Endothelial cell of umbilical vein (primary cell): Measurements from ENCODE around the gene KIF6. TPM values are rescaled to one million over a fixed set of nuclear protein-coding genes. Genes with fewer than 3 reads are reported as not detected.

Experiments used
- BruUV-seq: library from RNA; stranded (reverse); fragments of 400-500 nt; replicated peaks from 2 replicates; lab custom pipeline; 2021; lab: Mats Ljungman, UMichigan
- CTCF ChIA-PET: fragments of 300-600, 350-600 bp; sonication (Branson Sonifier 250); formaldehyde crosslinking; loops from one replicate; lab custom pipeline; 2021; ENCODE audit warnings: antibody characterized with exemption, inconsistent platforms; lab: Charles Lee
- POLR2A ChIA-PET: fragments of 300-600, 350-600 bp; sonication (Branson Sonifier 250); formaldehyde crosslinking; loops from one replicate; lab custom pipeline; 2021; ENCODE audit warnings: antibody characterized with exemption, inconsistent platforms; lab: Charles Lee
- DNase-seq: peaks from one replicate; pipeline ENCODE4 v3.0.0-alpha.2; 2011; ENCODE audit warnings: low read depth, low spot score
- FAIRE-seq: peaks from 2 replicates; lab custom pipeline; 2011; peaks lifted over from hg19 to GRCh38; lab: Jason Lieb, UNC
- H2AFZ ChIP-seq: 2 replicates; pipeline ENCODE4 v1.6.0; 2012; ENCODE audit warnings: low read depth, low read length, control low read depth, inconsistent platforms
- H3K27ac ChIP-seq: 2 replicates; pipeline ENCODE4 v1.5.1; 2011; ENCODE audit warnings: low read depth, mild to moderate bottlenecking, control low read depth, low read length, moderate library complexity; ENCODE audit not compliant: insufficient read depth
- H3K27me3 ChIP-seq, 2 experiments: 2 replicates each; pipeline versions ENCODE4 v1.6.0 to v1.6.1; 2011; ENCODE audit warnings: low read length in 2 of 2, mixed read lengths in 1 of 2; ENCODE audit not compliant: control insufficient read depth in 2 of 2, insufficient read depth in 2 of 2
- H3K36me3 ChIP-seq, 2 experiments: 2 replicates in 1 of 2; 3 replicates in 1 of 2; pipeline ENCODE4 v1.5.1; 2011; ENCODE audit warnings: low read length in 2 of 2, mild to moderate bottlenecking in 1 of 2, moderate library complexity in 1 of 2; ENCODE audit not compliant: control insufficient read depth in 2 of 2, insufficient read depth in 2 of 2; ENCODE audit errors: extremely low read depth in 1 of 2
- H3K4me1 ChIP-seq: 3 replicates; pipeline ENCODE4 v1.5.1; 2011; ENCODE audit warnings: mild to moderate bottlenecking, low read length; ENCODE audit not compliant: control insufficient read depth, insufficient read depth; ENCODE audit errors: extremely low read depth
- H3K4me2 ChIP-seq: 2 replicates; pipeline ENCODE4 v1.6.1; 2011; ENCODE audit warnings: low read length, control low read depth, mixed read lengths; ENCODE audit not compliant: insufficient read depth
- H3K4me3 ChIP-seq, 3 experiments: fragments of 200-600 bp in 1 of 3; sonication (generic), shearing (Covaris generic) in 1 of 3; replicated peaks in 1 of 3; 2 replicates each; pipeline ENCODE4 v1.5.1; 2011 to 2016; ENCODE audit warnings: control low read depth in 3 of 3, low read length in 3 of 3, mild to moderate bottlenecking in 2 of 3, inconsistent platforms in 1 of 3, low read depth in 1 of 3, moderate library complexity in 1 of 3; ENCODE audit not compliant: insufficient read depth in 1 of 3
- H3K79me2 ChIP-seq: 2 replicates; pipeline ENCODE4 v1.6.0; 2012; ENCODE audit warnings: low read length, inconsistent platforms; ENCODE audit not compliant: control insufficient read depth, insufficient read depth
- H3K9ac ChIP-seq: replicated peaks from 2 replicates; pipeline ENCODE3; 2011; ENCODE audit warnings: low read length, control low read depth; ENCODE audit not compliant: insufficient read depth; ENCODE audit errors: extremely low read depth
- H3K9me1 ChIP-seq: replicated peaks from 3 replicates; pipeline ENCODE4 v1.6.0; 2011; ENCODE audit warnings: mild to moderate bottlenecking, low read length; ENCODE audit not compliant: control insufficient read depth, insufficient read depth; ENCODE audit errors: extremely low read depth
- H3K9me3 ChIP-seq: replicated peaks from 2 replicates; pipeline ENCODE4 v1.5.1; 2012; ENCODE audit warnings: low read length, inconsistent platforms; ENCODE audit not compliant: control insufficient read depth, insufficient read depth
- H4K20me1 ChIP-seq: replicated peaks from 2 replicates; pipeline ENCODE3; 2011; ENCODE audit warnings: mild to moderate bottlenecking, low read length; ENCODE audit not compliant: control insufficient read depth, insufficient read depth; ENCODE audit errors: extremely low read depth
- EZH2 ChIP-seq: IDR thresholded peaks from 2 replicates; pipeline ENCODE4 v1.6.1; 2012; ENCODE audit warnings: borderline replicate concordance, low read depth, mild to moderate bottlenecking, moderate library complexity, low read length, inconsistent platforms; ENCODE audit not compliant: severe bottlenecking
- FOS ChIP-seq: IDR thresholded peaks from 2 replicates; pipeline ENCODE4 v1.6.1; 2011; ENCODE audit warnings: mild to moderate bottlenecking, low read length, moderate library complexity, borderline replicate concordance; ENCODE audit not compliant: insufficient read depth
- GATA2 ChIP-seq: IDR thresholded peaks from 2 replicates; pipeline ENCODE4 v1.7.0; 2011; ENCODE audit warnings: low read depth, mild to moderate bottlenecking, moderate library complexity, mixed read lengths, low read length; ENCODE audit not compliant: insufficient read length, insufficient read depth
- JUN ChIP-seq: IDR thresholded peaks from 2 replicates; pipeline ENCODE4 v1.6.1; 2011; ENCODE audit warnings: borderline replicate concordance, low read depth; ENCODE audit not compliant: insufficient read length, insufficient read depth
- POLR2A ChIP-seq: IDR thresholded peaks from 2 replicates; pipeline ENCODE4 v1.6.1; 2012; ENCODE audit warnings: low read depth, mild to moderate bottlenecking, control low read depth, low read length
- POLR2AphosphoS5 ChIP-seq: IDR thresholded peaks from 2 replicates; pipeline ENCODE4 v1.6.1; 2012; ENCODE audit warnings: low read depth, mild to moderate bottlenecking, control low read depth, low read length, moderate library complexity; ENCODE audit not compliant: insufficient read depth
- dilution Hi-C: fragments of 300-500 bp; cut with MboI; formaldehyde crosslinking; loops from one replicate; pipeline ENCODE4 v1.15.0; 2019; ENCODE audit warnings: low sequenced_read_pairs; ENCODE audit not compliant: extremely low pct_ligation_motif_present
- intact Hi-C: fragments of 100-400 bp; cut with micrococcal nuclease; formaldehyde crosslinking; loops from one replicate; pipeline ENCODE4 v1.10.0; 2022
- polyA plus RNA-seq, 4 experiments: library from polyadenylated mRNA; depleted of rRNA in 3 of 4; stranded (reverse) in 3 of 4; unstranded in 1 of 4; fragments of >200 nt; gene quantifications; 2 replicates each; pipeline versions ENCODE4 v1.2.1 to v1.2.3, GENCODE V29; 2011 to 2012; ENCODE audit warnings: missing spikeins in 1 of 4
- total RNA-seq: library from RNA; stranded (reverse); gene quantifications from 2 replicates; pipeline ENCODE4 v1.2.3, GENCODE V29; 2021
- TF ChIP-seq, protein P1 (sequence below): IDR thresholded peaks from 2 replicates; pipeline ENCODE4 v1.6.1; 2011; ENCODE audit not compliant: insufficient read depth, insufficient read length
- TF ChIP-seq, protein P2 (sequence below), 2 donors: IDR thresholded peaks; 1 replicate in 1 of 2; 2 replicates in 1 of 2; pipeline ENCODE4 v1.5.1; 2011; ENCODE audit warnings: low read length in 2 of 2, mild to moderate bottlenecking in 2 of 2, moderate library complexity in 2 of 2, control low read depth in 1 of 2, inconsistent platforms in 1 of 2, low read depth in 1 of 2; ENCODE audit not compliant: insufficient read depth in 1 of 2; ENCODE audit errors: extremely low read depth in 1 of 2

The KIF6 gene
- total and polyA plus RNA-seq, 2 donors (not counting 3 experiments of a cell fraction or from before 2014, with no cell fraction given), result not detected

DNA sequence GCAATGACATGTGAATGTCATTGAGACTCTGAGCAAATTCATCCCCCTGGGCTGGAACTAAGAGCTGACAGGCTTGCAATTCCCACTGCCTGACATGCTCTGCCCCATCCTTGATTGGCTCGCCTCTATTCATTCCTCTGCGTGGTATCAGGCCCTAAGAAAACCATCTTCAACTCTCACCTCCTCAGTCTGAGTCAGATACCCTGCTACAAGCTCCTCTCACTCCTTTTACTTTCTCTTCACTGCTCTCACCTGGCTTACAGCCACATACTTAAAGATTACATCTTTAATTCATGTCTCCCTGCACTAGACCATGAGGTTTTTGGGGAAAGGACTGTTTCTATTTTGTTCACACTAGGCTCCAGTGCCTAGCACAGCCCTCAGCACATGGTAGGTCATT lies 131.6 kb downstream of the KIF6 start:
- no peaks in the 10 kb centered on the region for H3K4me1 ChIP-seq
- H3K9me3 ChIP-seq, result no peaks in the 10 kb centered on the region
- H3K36me3 ChIP-seq, result no peaks in the 10 kb centered on the region
- no peaks in the 10 kb centered on the region for H3K27me3 ChIP-seq
- no peak overlapping the region for H2AFZ ChIP-seq
- no TSS peak for BruUV-seq
- no peak overlapping the region for H3K4me2 ChIP-seq
- TF ChIP-seq FOS, result no peak
- no peak for TF ChIP-seq EZH2
- TF ChIP-seq, protein P1, sequence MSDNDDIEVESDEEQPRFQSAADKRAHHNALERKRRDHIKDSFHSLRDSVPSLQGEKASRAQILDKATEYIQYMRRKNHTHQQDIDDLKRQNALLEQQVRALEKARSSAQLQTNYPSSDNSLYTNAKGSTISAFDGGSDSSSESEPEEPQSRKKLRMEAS, result no peak
- no peak for TF ChIP-seq POLR2A
- no peak for TF ChIP-seq JUN
- DNase-seq (no peak), FAIRE-seq (no peak)
- intact Hi-C loops, result no loop called here
- H4K20me1 ChIP-seq, result no peaks in the 10 kb centered on the region
- ChIA-PET POLR2A (no interaction called here), CTCF (no interaction called here)
- H3K4me3 ChIP-seq, result no peak overlapping the region
- no peaks in the 10 kb centered on the region for H3K79me2 ChIP-seq
- no peak overlapping the region for H3K9ac ChIP-seq
- H3K27ac ChIP-seq, result no peak overlapping the region
- dilution Hi-C loops, result no loop called here
- H3K9me1 ChIP-seq, result no peaks in the 10 kb centered on the region

DNA sequence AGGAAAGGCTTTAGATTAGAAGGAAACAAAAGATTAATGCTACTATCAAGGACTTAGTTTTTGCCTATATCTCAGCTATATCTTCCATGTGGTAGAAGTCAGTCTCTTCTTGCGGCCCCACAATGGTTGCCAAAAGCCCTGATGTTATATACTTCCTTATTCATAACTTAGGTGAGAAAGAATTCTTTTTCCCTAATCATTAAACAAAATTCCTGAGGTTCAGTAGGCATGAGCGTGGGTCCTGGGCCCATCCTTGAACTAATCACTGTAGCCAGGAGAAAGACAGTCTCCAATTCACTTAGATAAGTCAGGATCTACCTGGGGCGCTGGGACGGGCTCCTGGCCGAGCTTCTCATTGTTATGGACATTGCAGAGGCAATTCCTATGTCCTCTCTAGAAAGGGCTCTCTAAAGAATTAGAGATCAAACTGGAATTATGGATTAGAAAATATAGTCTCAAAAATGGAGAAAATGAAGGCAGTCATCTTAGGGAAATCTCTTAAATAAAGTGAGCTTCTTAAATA lies 134.3 kb downstream of the KIF6 start:
- ChIA-PET POLR2A (no interaction called here), CTCF (no interaction called here)
- Histone ChIP-seq H3K9me3 (no peaks in the 10 kb centered on the region), H3K27ac (no peak overlapping the region), H3K36me3 (no peaks in the 10 kb centered on the region), H3K79me2 (no peaks in the 10 kb centered on the region), H3K27me3 (no peaks in the 10 kb centered on the region), H2AFZ (no peak overlapping the region), H3K9me1 (no peaks in the 10 kb centered on the region), H3K4me1 (no peaks in the 10 kb centered on the region), H3K9ac (no peak overlapping the region), H3K4me2 (no peak overlapping the region), H3K4me3 (no peak overlapping the region), H4K20me1 (no peaks in the 10 kb centered on the region)
- FAIRE-seq (no peak), DNase-seq (no peak)
- intact Hi-C loops (no loop called here), dilution Hi-C loops (no loop called here)
- no TSS peak for BruUV-seq
- TF ChIP-seq, protein P1, result no peak
- TF ChIP-seq, protein P2, sequence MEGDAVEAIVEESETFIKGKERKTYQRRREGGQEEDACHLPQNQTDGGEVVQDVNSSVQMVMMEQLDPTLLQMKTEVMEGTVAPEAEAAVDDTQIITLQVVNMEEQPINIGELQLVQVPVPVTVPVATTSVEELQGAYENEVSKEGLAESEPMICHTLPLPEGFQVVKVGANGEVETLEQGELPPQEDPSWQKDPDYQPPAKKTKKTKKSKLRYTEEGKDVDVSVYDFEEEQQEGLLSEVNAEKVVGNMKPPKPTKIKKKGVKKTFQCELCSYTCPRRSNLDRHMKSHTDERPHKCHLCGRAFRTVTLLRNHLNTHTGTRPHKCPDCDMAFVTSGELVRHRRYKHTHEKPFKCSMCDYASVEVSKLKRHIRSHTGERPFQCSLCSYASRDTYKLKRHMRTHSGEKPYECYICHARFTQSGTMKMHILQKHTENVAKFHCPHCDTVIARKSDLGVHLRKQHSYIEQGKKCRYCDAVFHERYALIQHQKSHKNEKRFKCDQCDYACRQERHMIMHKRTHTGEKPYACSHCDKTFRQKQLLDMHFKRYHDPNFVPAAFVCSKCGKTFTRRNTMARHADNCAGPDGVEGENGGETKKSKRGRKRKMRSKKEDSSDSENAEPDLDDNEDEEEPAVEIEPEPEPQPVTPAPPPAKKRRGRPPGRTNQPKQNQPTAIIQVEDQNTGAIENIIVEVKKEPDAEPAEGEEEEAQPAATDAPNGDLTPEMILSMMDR (IDR thresholded peaks at IDR 0.05; ENCODE audit: extremely low read depth in 1 of 2, insufficient read depth in 1 of 2, low read depth in 1 of 2, low read length in 2 of 2), result no peak
- TF ChIP-seq POLR2AphosphoS5 (no peak), EZH2 (no peak), GATA2 (no peak)
